OCI-LY7 (cell line): ENCODE measurements around the gene TMEM37.

Source experiments
- CTCF ChIP-seq: fragments of 200-600 bp; sonication (generic); conservative IDR thresholded peaks from 2 replicates; pipeline ENCODE4 v1.5.1; 2014; ENCODE audit warnings: mild to moderate bottlenecking, antibody characterized with exemption, low read length, moderate library complexity, mixed read lengths
- EZH2phosphoT487 ChIP-seq: fragments of 200-600 bp; sonication (generic); IDR thresholded peaks from 2 replicates; pipeline ENCODE4 v1.6.1; 2018; ENCODE audit warnings: low read depth, borderline replicate concordance, mild to moderate bottlenecking, mixed run types, antibody characterized with exemption, low read length, moderate library complexity, mixed read lengths

- TF ChIP-seq CTCF (no peak), EZH2phosphoT487 (no peak)
Observed at GRCh38 chr2:119417908-119418307, 13.7 kb upstream of the TMEM37 start.
